Calu3 (cell line): ENCODE measurements around the gene NCAM2. TPM values are rescaled to one million over a fixed set of nuclear protein-coding genes. Genes with fewer than 3 reads are reported as not detected.

Experiments
- BruUV-seq: library from RNA; stranded (reverse); fragments of 400-500 nt; replicated peaks from 2 replicates; lab custom pipeline; 2021; lab: Mats Ljungman, UMichigan
- CTCF ChIA-PET: fragments of 300-600 bp; sonication (Branson Sonifier 250); formaldehyde crosslinking; loops from one replicate; lab custom pipeline; 2022; ENCODE audit warnings: antibody characterized with exemption; lab: Charles Lee
- DNase-seq: peaks from one replicate; pipeline ENCODE4 v3.0.0; 2022
- H3K27ac Mint-ChIP-seq: one replicate; pipeline ENCODE4 v1.8.0; 2022; ENCODE audit warnings: mixed read lengths; ENCODE audit not compliant: unreplicated experiment
- H3K27me3 Mint-ChIP-seq: one replicate; pipeline ENCODE4 v1.8.0; 2022; ENCODE audit warnings: mixed read lengths; ENCODE audit not compliant: unreplicated experiment
- H3K36me3 Mint-ChIP-seq: one replicate; pipeline ENCODE4 v1.8.0; 2022; ENCODE audit warnings: mild to moderate bottlenecking, moderate library complexity, mixed read lengths; ENCODE audit not compliant: insufficient read depth, unreplicated experiment
- H3K4me1 Mint-ChIP-seq: one replicate; pipeline ENCODE4 v1.8.0; 2022; ENCODE audit warnings: mild to moderate bottlenecking, low read depth, mixed read lengths; ENCODE audit not compliant: unreplicated experiment
- H3K4me3 Mint-ChIP-seq: one replicate; pipeline ENCODE4 v1.8.0; 2022; ENCODE audit warnings: mild to moderate bottlenecking, low read depth, moderate library complexity, mixed read lengths; ENCODE audit not compliant: unreplicated experiment
- H3K9me3 Mint-ChIP-seq: one replicate; pipeline ENCODE4 v1.8.0; 2022; ENCODE audit warnings: low read depth, mixed read lengths; ENCODE audit not compliant: unreplicated experiment
- CTCF ChIP-seq: fragments of 200-600 bp; IDR thresholded peaks from one replicate; pipeline ENCODE4 v1.8.0; 2022; ENCODE audit warnings: antibody characterized with exemption; ENCODE audit not compliant: unreplicated experiment
- intact Hi-C: fragments of 100-400 bp; cut with micrococcal nuclease; formaldehyde crosslinking; loops from one replicate; pipeline ENCODE4 v1.10.0; 2022; ENCODE audit not compliant: unreplicated experiment
- total RNA-seq: library from RNA; stranded (reverse); gene quantifications from 2 replicates; pipeline ENCODE4 v1.2.3, GENCODE V29; 2022

NCAM2 gene
- total RNA-seq, 1 experiment from 2014 or later, result not detected

GRCh38 chr21:21291883-21292569, 293.8 kb downstream of the NCAM2 start:
- H3K27ac Mint-ChIP-seq, result no peak overlapping the region
- BruUV-seq, result no TSS peak
- CTCF ChIA-PET, result no interaction called here
- peaks cover 16% of the 10 kb centered on the region for H3K9me3 Mint-ChIP-seq
- H3K36me3 Mint-ChIP-seq, result no peaks in the 10 kb centered on the region
- no peaks in the 10 kb centered on the region for H3K4me1 Mint-ChIP-seq
- H3K4me3 Mint-ChIP-seq, result no peak overlapping the region
- no peak for DNase-seq
- no peaks in the 10 kb centered on the region for H3K27me3 Mint-ChIP-seq
- intact Hi-C loops, result no loop called here
- TF ChIP-seq CTCF, result no peak

- TF ChIP-seq CTCF, result no peak
- intact Hi-C loops, result no loop called here
- Mint-ChIP-seq H3K9me3 (peaks cover 13% of the 10 kb centered on the region), H3K36me3 (no peaks in the 10 kb centered on the region), H3K4me3 (no peak overlapping the region), H3K4me1 (no peaks in the 10 kb centered on the region), H3K27me3 (no peaks in the 10 kb centered on the region), H3K27ac (no peak overlapping the region)
- CTCF ChIA-PET, result no interaction called here
- BruUV-seq, result no TSS peak
- no peak for DNase-seq
These were observed 297.1 kb downstream of the NCAM2 start for GRCh38 chr21:21295303-21295702.

- no peak for TF ChIP-seq CTCF
- no peak overlapping the region for H3K27ac Mint-ChIP-seq
- no peak for DNase-seq
- H3K4me1 Mint-ChIP-seq, result no peaks in the 10 kb centered on the region
- H3K27me3 Mint-ChIP-seq, result no peaks in the 10 kb centered on the region
- CTCF ChIA-PET, result no interaction called here
- no peak overlapping the region for H3K4me3 Mint-ChIP-seq
- H3K9me3 Mint-ChIP-seq, result peaks cover 13% of the 10 kb centered on the region
- intact Hi-C loops, result no loop called here
- H3K36me3 Mint-ChIP-seq, result no peaks in the 10 kb centered on the region
- no TSS peak for BruUV-seq
These were observed 299.0 kb downstream of the NCAM2 start for GRCh38 chr21:21297211-21297610.

GRCh38 chr21:21301013-21301412, 302.8 kb downstream of the NCAM2 start:
- CTCF ChIA-PET, result no interaction called here
- Mint-ChIP-seq H3K36me3 (no peaks in the 10 kb centered on the region), H3K9me3 (peaks cover 6% of the 10 kb centered on the region), H3K4me3 (no peak overlapping the region), H3K27ac (no peak overlapping the region), H3K27me3 (no peaks in the 10 kb centered on the region), H3K4me1 (no peaks in the 10 kb centered on the region)
- no peak for DNase-seq
- no TSS peak for BruUV-seq
- intact Hi-C loops, result no loop called here
- TF ChIP-seq CTCF, result no peak
